Measurements from ENCODE around the gene PA2G4. TPM values are rescaled to one million over a fixed set of nuclear protein-coding genes. Genes with fewer than 3 reads are reported as not detected.
"Not testable (repeated sequence)": the region's sequence is repeated elsewhere in the genome, so short reads cannot be mapped to it uniquely, and the experiment has no call there.

Gene PA2G4
- total RNA-seq, 2 experiments from 2014 or later = 242 to 243 TPM

DNA sequence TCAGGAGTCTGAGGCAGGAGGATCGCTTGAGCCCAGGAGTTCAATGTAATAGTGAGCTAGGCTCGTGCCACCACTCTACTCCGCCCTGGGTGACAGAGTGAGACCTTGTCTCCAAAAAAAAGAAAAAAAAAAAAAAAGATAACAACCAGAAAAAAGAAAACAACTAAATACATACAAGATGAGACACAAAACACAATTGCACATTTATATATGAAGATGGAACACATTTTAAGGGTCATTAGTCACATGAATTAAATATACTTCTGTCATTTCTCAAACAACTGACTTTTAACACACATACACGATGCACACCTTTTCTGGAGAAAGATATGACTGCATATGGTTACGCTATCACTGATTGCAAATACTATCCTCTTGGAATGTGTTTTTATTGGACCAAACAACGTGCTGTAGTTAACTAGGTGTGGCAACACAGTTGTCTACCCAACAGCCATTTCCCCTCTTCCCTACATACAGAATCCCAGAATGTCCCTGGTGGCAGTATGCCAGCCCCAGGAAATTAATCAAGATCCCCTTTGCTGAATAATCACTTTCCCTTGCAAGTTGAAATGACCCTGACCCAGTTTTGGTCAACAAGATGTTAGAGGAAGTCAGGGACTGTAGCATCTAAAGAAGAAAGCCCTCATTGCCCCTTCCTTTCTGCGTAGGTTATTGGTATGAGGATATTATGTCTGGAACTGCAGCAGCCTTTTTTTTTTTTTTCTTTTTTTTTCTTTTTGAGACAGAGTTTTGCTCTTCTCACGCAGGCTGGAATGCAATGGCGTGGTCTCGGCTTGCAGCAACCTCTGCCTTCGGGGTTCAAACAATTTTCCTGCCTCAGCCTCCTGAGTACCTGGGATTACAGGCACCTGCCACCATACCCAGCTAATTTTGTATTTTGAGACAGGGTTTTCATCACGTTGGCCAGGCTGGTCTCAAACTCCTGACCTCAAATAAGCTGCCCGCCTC is 42.4 kb downstream of the PA2G4 start:
- POLR2A ChIA-PET = interaction anchor here (0.7 to 5.5 kb wide), 3 partner anchors 8 to 18 kb away, joined by 3 to 66 read pairs (median 4); partner anchors contain the start of genes ESYT1 and MYL6

GRCh38 chr12:56150563-56150962 is 46.2 kb downstream of the PA2G4 start:
- no peaks in the 10 kb centered on the region for H3K9me3 Mint-ChIP-seq
- H3K4me1 Mint-ChIP-seq = peaks cover 51% of the 10 kb centered on the region
- H3K36me3 Mint-ChIP-seq (ENCODE audit: low read depth) = peaks cover 20% of the 10 kb centered on the region
- CTCF ChIA-PET = interaction anchor here (1.1 to 2.0 kb wide), 5 partner anchors 11 to 39 kb away, joined by 4 to 18 read pairs (median 6); partner anchors contain the start of genes ESYT1 and SMARCC2
- POLR2A ChIA-PET = interaction anchor here (0.7 to 5.5 kb wide), 6 partner anchors 11 to 46 kb away, joined by 3 to 66 read pairs (median 18); partner anchors contain the start of genes ESYT1, MYL6, PA2G4 and SMARCC2
- no peaks in the 10 kb centered on the region for H3K27me3 Mint-ChIP-seq
- DNase-seq = no peak
- peak overlapping the region; percentile 94 for H3K4me3 Mint-ChIP-seq
- peak overlapping the region; percentile 100 for H3K27ac Mint-ChIP-seq

More for the DNA sequence above, 42.4 kb downstream of the PA2G4 start:
- peaks cover 43% of the 10 kb centered on the region for H3K36me3 Mint-ChIP-seq (ENCODE audit: low read depth)
- CTCF ChIA-PET = no interaction called here
- no peak for DNase-seq
- peaks cover 45% of the 10 kb centered on the region for H3K4me1 Mint-ChIP-seq
- no peaks in the 10 kb centered on the region for H3K9me3 Mint-ChIP-seq
- H3K4me3 Mint-ChIP-seq = no peak overlapping the region
- peak overlapping the region; percentile 7 for H3K27ac Mint-ChIP-seq
- no peaks in the 10 kb centered on the region for H3K27me3 Mint-ChIP-seq

GRCh38 chr12:56151672-56152131 is 47.3 kb downstream of the PA2G4 start:
- Mint-ChIP-seq H3K27me3 (no peaks in the 10 kb centered on the region), H3K36me3 (ENCODE audit: low read depth) (peaks cover 22% of the 10 kb centered on the region), H3K4me3 (peak overlapping the region; percentile 94), H3K9me3 (no peaks in the 10 kb centered on the region), H3K27ac (peak overlapping the region; percentile 100), H3K4me1 (peaks cover 53% of the 10 kb centered on the region)
- ChIA-PET CTCF (interaction anchor here (0.6 to 2.0 kb wide), 16 partner anchors 9 to 216 kb away, joined by 3 to 18 read pairs (median 4); partner anchors contain the start of genes ESYT1, SMARCC2 and ZC3H10), POLR2A (interaction anchor here (0.6 to 5.5 kb wide), 25 partner anchors 9 to 413 kb away, joined by 3 to 66 read pairs (median 6); partner anchors contain the start of genes CNPY2, ESYT1, MYL6 and ORMDL2)
- DNase-seq = peak; percentile 76

- Mint-ChIP-seq H3K27ac (peak within 1 kb of the TSS; percentile 100), H3K4me1 (peaks cover 51% of the 10 kb centered on the region), H3K36me3 (ENCODE audit: low read depth) (peaks cover 24% of the 10 kb centered on the region), H3K9me3 (no peaks in the 10 kb centered on the region), H3K27me3 (no peaks in the 10 kb centered on the region), H3K4me3 (peak within 1 kb of the TSS; percentile 94)
- DNase-seq = peak; percentile 97
- POLR2A ChIA-PET = interaction anchor here (0.7 to 5.5 kb wide), 22 partner anchors 9 to 335 kb away, joined by 3 to 66 read pairs (median 7); partner anchors contain the start of genes CNPY2, ESYT1, MYL6 and ORMDL2
- CTCF ChIA-PET = interaction anchor here (0.6 to 2.0 kb wide), 14 partner anchors 10 to 108 kb away, joined by 3 to 18 read pairs (median 5); partner anchors contain the start of genes ESYT1, SMARCC2 and ZC3H10
These were observed 47.9 kb downstream of the PA2G4 start, which contains the start of gene MYL6B for GRCh38 chr12:56152132-56152755. TSS of gene MYL6B (plus strand) at chr12:56152587. CDS start at chr12:56153919, 1,332 bp downstream.

DNA sequence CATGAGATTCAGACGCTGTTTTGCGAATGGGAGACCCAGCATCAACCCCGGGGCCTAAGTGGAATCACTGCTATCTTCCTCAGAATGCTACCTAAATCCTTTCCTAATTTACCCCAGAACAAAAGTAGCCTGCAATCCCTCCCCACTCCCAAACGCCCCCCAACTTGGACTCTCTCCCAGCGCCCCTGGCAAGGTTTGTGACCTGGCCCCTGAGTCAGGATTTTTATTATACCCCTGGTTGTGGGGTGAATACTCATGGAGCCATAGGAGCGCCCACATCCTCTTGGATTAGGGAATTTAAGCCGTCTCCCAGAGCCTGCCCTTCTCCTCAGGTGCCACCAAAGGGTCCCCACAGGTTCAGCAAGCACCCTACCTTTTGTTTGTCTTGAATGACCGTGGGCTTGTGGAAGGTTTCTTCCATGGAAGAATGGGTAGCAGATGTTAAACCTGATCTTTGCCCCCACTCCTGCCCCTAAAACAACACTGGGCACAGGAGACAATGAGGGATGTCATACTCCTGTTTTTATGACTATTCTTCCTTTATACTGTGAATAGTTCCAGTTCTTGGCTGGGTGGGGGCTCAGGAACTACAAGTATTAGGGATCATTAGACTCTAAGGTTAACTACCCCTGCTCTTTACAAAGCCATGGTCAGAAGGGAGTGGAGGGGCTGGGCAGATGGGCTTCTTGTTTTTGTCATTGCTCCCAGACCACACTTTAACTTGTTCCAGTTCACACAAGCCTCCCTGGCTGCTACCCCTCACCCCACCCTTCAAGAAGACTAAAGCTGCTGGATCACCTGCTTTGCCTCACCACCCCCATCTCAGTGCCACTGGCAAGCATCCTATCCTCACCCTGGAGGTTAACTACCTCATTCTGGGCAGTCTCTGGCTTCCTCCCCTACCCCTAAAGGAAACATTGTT is 48.7 kb downstream of the PA2G4 start:
- H3K27me3 Mint-ChIP-seq = no peaks in the 10 kb centered on the region
- DNase-seq = no peak
- peak overlapping the region; percentile 100 for H3K27ac Mint-ChIP-seq
- H3K9me3 Mint-ChIP-seq = no peaks in the 10 kb centered on the region
- peaks cover 27% of the 10 kb centered on the region for H3K36me3 Mint-ChIP-seq (ENCODE audit: low read depth)
- CTCF ChIA-PET = no interaction called here
- POLR2A ChIA-PET = interaction anchor here (1.4 to 4.7 kb wide), 5 partner anchors 10 to 49 kb away, joined by 4 to 53 read pairs (median 13); partner anchors contain the start of genes ESYT1, PA2G4 and SMARCC2
- H3K4me3 Mint-ChIP-seq = peak overlapping the region; percentile 94
- peaks cover 56% of the 10 kb centered on the region for H3K4me1 Mint-ChIP-seq

GRCh38 chr12:56153678-56154065 is 49.3 kb downstream of the PA2G4 start:
- Mint-ChIP-seq H3K9me3 (no peaks in the 10 kb centered on the region), H3K27me3 (no peaks in the 10 kb centered on the region), H3K27ac (peak overlapping the region; percentile 100), H3K4me3 (peak overlapping the region; percentile 94), H3K4me1 (peaks cover 56% of the 10 kb centered on the region), H3K36me3 (ENCODE audit: low read depth) (peaks cover 32% of the 10 kb centered on the region)
- CTCF ChIA-PET = interaction anchor here (1.6 kb wide), 1 partner anchor 26 kb away, joined by 4 read pairs; the partner anchor contains the start of gene ESYT1
- POLR2A ChIA-PET = interaction anchor here (1.4 to 4.7 kb wide), 4 partner anchors 10 to 50 kb away, joined by 4 to 42 read pairs (median 8); partner anchors contain the start of genes ESYT1, PA2G4 and SMARCC2
- DNase-seq = no peak

- no peak for DNase-seq
- Mint-ChIP-seq H3K27ac (peak overlapping the region; percentile 16), H3K4me3 (no peak overlapping the region)
These were observed 50.0 kb downstream of the PA2G4 start for GRCh38 chr12:56154246-56154771.

DNA sequence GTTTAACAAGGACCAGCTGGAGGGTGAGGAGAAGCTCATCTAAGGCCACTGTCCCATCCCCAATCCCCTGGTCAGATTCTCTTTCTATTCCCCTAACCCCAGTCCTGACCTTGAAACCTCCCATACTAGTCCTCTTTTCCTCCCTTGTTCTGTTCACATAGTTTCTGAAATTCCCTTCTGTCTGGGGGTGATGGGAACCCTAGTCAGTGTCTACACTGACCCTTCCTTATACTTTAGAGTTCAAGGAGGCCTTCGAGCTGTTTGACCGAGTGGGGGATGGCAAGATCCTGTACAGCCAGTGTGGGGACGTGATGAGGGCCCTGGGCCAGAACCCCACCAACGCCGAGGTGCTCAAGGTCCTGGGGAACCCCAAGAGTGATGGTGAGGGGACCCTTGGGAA is 50.5 kb downstream of the PA2G4 start:
- Mint-ChIP-seq H3K36me3 (ENCODE audit: low read depth) (peaks cover 44% of the 10 kb centered on the region), H3K27ac (peak overlapping the region; percentile 29), H3K4me3 (no peak overlapping the region), H3K9me3 (no peaks in the 10 kb centered on the region), H3K4me1 (peaks cover 58% of the 10 kb centered on the region), H3K27me3 (no peaks in the 10 kb centered on the region)
- DNase-seq = no peak
- CTCF ChIA-PET = interaction anchor here (1.6 kb wide), 1 partner anchor 27 kb away, joined by 4 read pairs; the partner anchor contains the start of gene ESYT1
- POLR2A ChIA-PET = interaction anchor here (0.5 to 4.7 kb wide), 7 partner anchors 7 to 67 kb away, joined by 3 to 42 read pairs (median 4); partner anchors contain the start of genes ESYT1, PA2G4, SMARCC2 and ZC3H10

More at GRCh38 chr12:56154246-56154771, 50.0 kb downstream of the PA2G4 start:
- POLR2A ChIA-PET = interaction anchor here (1.4 to 4.7 kb wide), 5 partner anchors 9 to 50 kb away, joined by 4 to 42 read pairs (median 13); partner anchors contain the start of genes ESYT1, PA2G4, SMARCC2 and ZC3H10
- no peaks in the 10 kb centered on the region for H3K9me3 Mint-ChIP-seq
- H3K36me3 Mint-ChIP-seq (ENCODE audit: low read depth) = peaks cover 38% of the 10 kb centered on the region
- H3K27me3 Mint-ChIP-seq = no peaks in the 10 kb centered on the region
- CTCF ChIA-PET = interaction anchor here (1.6 kb wide), 1 partner anchor 27 kb away, joined by 4 read pairs; the partner anchor contains the start of gene ESYT1
- H3K4me1 Mint-ChIP-seq = peaks cover 56% of the 10 kb centered on the region

- peak overlapping the region; percentile 17 for H3K4me3 Mint-ChIP-seq
- CTCF ChIA-PET = interaction anchor here (1.6 kb wide), 1 partner anchor 28 kb away, joined by 4 read pairs; the partner anchor contains the start of gene ESYT1
- POLR2A ChIA-PET = interaction anchor here (0.5 to 4.7 kb wide), 6 partner anchors 8 to 67 kb away, joined by 3 to 42 read pairs (median 8); partner anchors contain the start of genes ESYT1, SMARCC2 and ZC3H10
- H3K4me1 Mint-ChIP-seq = peaks cover 60% of the 10 kb centered on the region
- H3K9me3 Mint-ChIP-seq = no peaks in the 10 kb centered on the region
- no peaks in the 10 kb centered on the region for H3K27me3 Mint-ChIP-seq
- DNase-seq = no peak
- H3K36me3 Mint-ChIP-seq (ENCODE audit: low read depth) = peaks cover 49% of the 10 kb centered on the region
- H3K27ac Mint-ChIP-seq = peak overlapping the region; percentile 29
These were observed 51.0 kb downstream of the PA2G4 start for GRCh38 chr12:56155256-56155845.

GRCh38 chr12:56156464-56157200 is 52.3 kb downstream of the PA2G4 start:
- Mint-ChIP-seq H3K36me3 (ENCODE audit: low read depth) (peaks cover 56% of the 10 kb centered on the region), H3K4me3 (peak overlapping the region; percentile 91), H3K4me1 (peaks cover 59% of the 10 kb centered on the region), H3K27ac (peak overlapping the region; percentile 90)
- H3K9me3 Mint-ChIP-seq, H3K27me3 Mint-ChIP-seq, DNase-seq: not testable (repeated sequence)
- POLR2A ChIA-PET = interaction anchor here (0.8 to 4.7 kb wide), 5 partner anchors 12 to 183 kb away, joined by 3 to 42 read pairs (median 5); partner anchors contain the start of genes ESYT1, RAB5B and ZC3H10
- CTCF ChIA-PET = interaction anchor here (0.6 to 1.8 kb wide), 6 partner anchors 20 to 202 kb away, joined by 3 to 11 read pairs (median 4); partner anchors contain the start of genes SMARCC2 and ZC3H10
